Heart left ventricle (tissue), 16 donors: ENCODE results near the gene MTG1. TPM values are rescaled to one million over a fixed set of nuclear protein-coding genes. Genes with fewer than 3 reads are reported as not detected.
A peak's percentile ranks its signal among the peaks of the same experiment; 100 is the strongest.

Experiments used
- ATAC-seq, 4 donors: fragments of 200-7000 bp; cut with Tn5 transposase; one replicate each; pipeline ENCODE4 v1.9.1; 2020 to 2022; ENCODE audit warnings: moderate library complexity in 4 of 4, mild to moderate bottlenecking in 3 of 4, moderate number of reproducible peaks in 1 of 4
- DNase-seq, 5 donors: peaks; one replicate each; pipeline ENCODE4 v3.0.0-alpha.2; 2020
- H3K27ac ChIP-seq, 12 donors: fragments of 200-600 bp; sonication (generic) in 4 of 12; one replicate each; pipeline versions ENCODE4 v1.5.0 to v1.8.0; 2016 to 2022; ENCODE audit warnings: mild to moderate bottlenecking in 2 of 12
- H3K27me3 ChIP-seq, 9 donors: fragments of 200-600 bp; sonication (generic) in 2 of 9; one replicate each; pipeline versions ENCODE4 v1.5.1 to v1.8.0; 2016 to 2022; ENCODE audit warnings: mild to moderate bottlenecking in 3 of 9
- H3K36me3 ChIP-seq, 9 donors: fragments of 200-600 bp; sonication (generic) in 2 of 9; one replicate each; pipeline versions ENCODE4 v1.5.0 to v1.8.0; 2018 to 2022; ENCODE audit warnings: mild to moderate bottlenecking in 2 of 9
- H3K4me1 ChIP-seq, 12 donors: fragments of 200-600 bp; sonication (generic) in 4 of 12; one replicate each; pipeline versions ENCODE4 v1.5.0 to v1.8.0; 2016 to 2022; ENCODE audit warnings: mild to moderate bottlenecking in 3 of 12
- H3K4me3 ChIP-seq, 12 donors: fragments of 200-600 bp; sonication (generic) in 4 of 12; one replicate each; pipeline versions ENCODE4 v1.5.0 to v1.8.0; 2017 to 2022; ENCODE audit warnings: mild to moderate bottlenecking in 9 of 12, moderate library complexity in 4 of 12
- H3K9me3 ChIP-seq, 12 donors: fragments of 200-600 bp; sonication (generic) in 4 of 12; one replicate each; pipeline versions ENCODE4 v1.5.0 to v1.8.0; 2016 to 2022; ENCODE audit warnings: mild to moderate bottlenecking in 1 of 12
- CTCF ChIP-seq, 12 donors: fragments of 200-600 bp; sonication (generic) in 4 of 12; IDR thresholded peaks; one replicate each; pipeline versions ENCODE4 v1.5.0 to v1.8.0; 2018 to 2022; ENCODE audit warnings: antibody characterized with exemption in 12 of 12, mild to moderate bottlenecking in 5 of 12
- POLR2A ChIP-seq, 2 donors: fragments of 450-650 bp; IDR thresholded peaks; one replicate each; pipeline ENCODE4 v1.6.1; 2017; ENCODE audit warnings: antibody characterized with exemption in 2 of 2, mild to moderate bottlenecking in 2 of 2, moderate library complexity in 2 of 2
- WGBS, 4 donors: extraction: QIAGEN DNeasy Blood & Tissue Kit in 2 of 4; methylation state at CpG; one replicate each; pipeline versions ENCODE4 v1.1.5 to v1.1.7; 2013 to 2018; 5-methylcytosine and 5-hydroxymethylcytosine counted together
- intact Hi-C, 10 donors: fragments of 100-400 bp; cut with DNase I; formaldehyde crosslinking; loops; one replicate each; pipeline versions ENCODE4 v1.11.1 to v1.14.2; 2022
- polyA plus RNA-seq, 2 donors: library from polyadenylated mRNA; stranded (reverse); fragments of 200-250 nt; gene quantifications; one replicate each; pipeline ENCODE4 v1.2.3, GENCODE V29; 2013
- total RNA-seq, 9 donors: library from RNA; depleted of rRNA in 2 of 9; stranded (reverse); fragments of >200 nt in 2 of 9; fragmentation: NEBNext Ultra II Directional in 3 of 9; extraction: Animal tissue kit (Norgen Biotek cat#: 25700) in 3 of 9; gene quantifications; one replicate each; pipeline versions ENCODE4 v1.1.0 to v1.2.4, GENCODE V29; 2016 to 2023
- donor health status: ischemic (EF 13 %, LVEDD 7.1; RV severe dilation, severe dysfunction).
- donor health status: healthy with polysubstance abuse.
- donor health status: DM: no; HTN: yes; CAD: no.
- donor health status: DM: no; HTN: no; CAD: no.
- donor health status: ischemic (EF 25% LVEDD 6.9; RV normal size, moderate dysfunction).
- donor health status: ischemic (EF 25% LVEDD 5.7; RV mildly dilated, moderate dysfunction).
- donor health status: healthy.
- donor health status: DM: yes; HTN: yes; CAD: no.
- donor health status: ischemic (EF 35%, LVEDD 5.7; RV mildly dilated, moderate dysfunction).
- donor health status: nonischemic (EF 11% LVEDD 7.7; RV severe dilation, severe dysfunction).
- donor health status: DM: yes; HTN: yes; CAD: no.
- donor health status: PGD.
- donor health status: ischemic (EF 29% LVEDD 5.4; RV normal size, mild dysfunction).
- donor health status: nonischemic (EF 23%, LVEDD 6.1; RV moderate dilation, normal function).

MTG1 gene
- total and polyA plus RNA-seq, 11 donors: 11.6 to 34.2 (median 22.6) TPM

GRCh38 chr10:133347710-133348517 is 46.0 kb upstream of the MTG1 start:
- peaks cover 0 to 51% (median 28%) of the 10 kb centered on the region in 9 donors for H3K27me3 ChIP-seq
- 57 to 65% (median 62%) methylated on average over 8 to 16 of the region's 16 CpGs for WGBS, 4 donors
- no peaks in the 10 kb centered on the region for H3K9me3 ChIP-seq
- ATAC-seq (no peak), DNase-seq (peak in 1 of 5 donors; percentile 55)
- H3K27ac ChIP-seq: no peak overlapping the region
- TF ChIP-seq POLR2A (IDR thresholded peaks at IDR 0.05): no peak
- H3K36me3 ChIP-seq: no peaks in the 10 kb centered on the region
- intact Hi-C loops: no loop called here
- no peaks in the 10 kb centered on the region for H3K4me1 ChIP-seq
- no peak overlapping the region for H3K4me3 ChIP-seq

GRCh38 chr10:133349160-133349568 is 44.8 kb upstream of the MTG1 start:
- H3K27ac ChIP-seq: no peak overlapping the region
- no peak for DNase-seq
- peak in 1 of 4 donors; percentile 3 for ATAC-seq
- TF ChIP-seq CTCF (IDR thresholded peaks at IDR 0.05): no peak
- no peak for TF ChIP-seq POLR2A (IDR thresholded peaks at IDR 0.05)
- H3K36me3 ChIP-seq: no peaks in the 10 kb centered on the region
- WGBS, 4 donors: 79 to 92% (median 87%) methylated on average over 8 of the region's 8 CpGs
- H3K4me3 ChIP-seq: no peak overlapping the region
- peaks cover 0 to 44% (median 20%) of the 10 kb centered on the region in 9 donors for H3K27me3 ChIP-seq
- no peaks in the 10 kb centered on the region for H3K9me3 ChIP-seq
- intact Hi-C loops: no loop called here
- H3K4me1 ChIP-seq: no peaks in the 10 kb centered on the region

GRCh38 chr10:133349577-133350011 is 44.4 kb upstream of the MTG1 start:
- TF ChIP-seq CTCF (IDR thresholded peaks at IDR 0.05) (no peak), POLR2A (IDR thresholded peaks at IDR 0.05) (no peak)
- peak in 1 of 5 donors; percentile 44 for DNase-seq
- Histone ChIP-seq H3K27ac (no peak overlapping the region), H3K27me3 (peaks cover 0 to 44% (median 17%) of the 10 kb centered on the region in 9 donors), H3K9me3 (no peaks in the 10 kb centered on the region), H3K4me3 (no peak overlapping the region), H3K4me1 (no peaks in the 10 kb centered on the region), H3K36me3 (no peaks in the 10 kb centered on the region)
- intact Hi-C loops: no loop called here
- no peak for ATAC-seq
- 62 to 80% (median 75%) methylated on average over 5 to 9 of the region's 9 CpGs for WGBS, 4 donors

- peaks cover 0 to 44% (median 16%) of the 10 kb centered on the region in 9 donors for H3K27me3 ChIP-seq
- 69 to 83% (median 80%) methylated on average over 1 to 12 of the region's 12 CpGs for WGBS, 4 donors
- DNase-seq: peak in 1 of 5 donors; percentile 44
These were observed 43.5 kb upstream of the MTG1 start for GRCh38 chr10:133350283-133350949.

More at GRCh38 chr10:133350283-133350949, 43.5 kb upstream of the MTG1 start:
- TF ChIP-seq POLR2A (IDR thresholded peaks at IDR 0.05) (no peak), CTCF (IDR thresholded peaks at IDR 0.05) (no peak)
- peaks cover 0 to 3% (median 0%) of the 10 kb centered on the region in 9 donors for H3K36me3 ChIP-seq
- intact Hi-C loops: no loop called here
- H3K9me3 ChIP-seq: no peaks in the 10 kb centered on the region
- H3K27ac ChIP-seq: no peak overlapping the region
- ATAC-seq: no peak
- H3K4me3 ChIP-seq: no peak overlapping the region
- no peaks in the 10 kb centered on the region for H3K4me1 ChIP-seq
